Stimulated activated CD4-positive, alpha-beta T cell treated with anti-CD3 and anti-CD28 coated beads, Interleukin-15, amount 100 ng/mL, for 24 hours (primary cell): ENCODE results near the gene CPA5.
"Not testable (repeated sequence)": the region's sequence is repeated elsewhere in the genome, so short reads cannot be mapped to it uniquely, and the experiment has no call there.

Source experiments
- DNase-seq: peaks from one replicate; pipeline ENCODE4 v3.0.0-alpha.2; 2020

Gene CPA5

GRCh38 chr7:130361681-130362080 is 17.1 kb downstream of the CPA5 start:
- DNase-seq, result no peak

GRCh38 chr7:130362251-130362816 is 17.7 kb downstream of the CPA5 start:
- no peak for DNase-seq

- DNase-seq, result peak; percentile 74
Measured at GRCh38 chr7:130363026-130363847, 18.6 kb downstream of the CPA5 start.

GRCh38 chr7:130364451-130364850 is 19.8 kb downstream of the CPA5 start:
- DNase-seq, result no peak

- no peak for DNase-seq
Measured at GRCh38 chr7:130365088-130365487, 20.5 kb downstream of the CPA5 start.

GRCh38 chr7:130365511-130366441 is 21.2 kb downstream of the CPA5 start:
- DNase-seq, result peak; percentile 35

GRCh38 chr7:130366564-130366963 is 21.9 kb downstream of the CPA5 start:
- no peak for DNase-seq

- DNase-seq, result no peak
Measured at GRCh38 chr7:130367088-130367755, 22.6 kb downstream of the CPA5 start.

- no peak for DNase-seq
Measured at GRCh38 chr7:130367836-130368746, 23.5 kb downstream of the CPA5 start.

- DNase-seq, result peak; percentile 19
Measured at GRCh38 chr7:130369110-130369711, 24.6 kb downstream of the CPA5 start.

- DNase-seq, result no peak
Measured at GRCh38 chr7:130369831-130370550, 25.4 kb downstream of the CPA5 start.

GRCh38 chr7:130371046-130371445 is 26.4 kb downstream of the CPA5 start:
- no peak for DNase-seq

GRCh38 chr7:130372402-130373165 is 28.0 kb downstream of the CPA5 start:
- DNase-seq, result no peak

GRCh38 chr7:130374507-130374906 is 29.9 kb downstream of the CPA5 start:
- no peak for DNase-seq

GRCh38 chr7:130376461-130376860 is 31.8 kb downstream of the CPA5 start:
- not testable (repeated sequence) for DNase-seq

- no peak for DNase-seq
Measured at GRCh38 chr7:130377178-130377577, 32.6 kb downstream of the CPA5 start.

GRCh38 chr7:130379019-130379418 is 34.4 kb downstream of the CPA5 start:
- DNase-seq, result no peak

GRCh38 chr7:130379532-130379920 is 34.9 kb downstream of the CPA5 start:
- DNase-seq, result no peak

- no peak for DNase-seq
Measured at GRCh38 chr7:130379921-130380860, 35.6 kb downstream of the CPA5 start, which contains the start of gene CPA1. Gene CPA1 (plus strand): TSS chr7:130380494. CDS start chr7:130380521, 27 bp downstream.
